Fibroblast of pulmonary artery (primary cell): Measurements from ENCODE around the gene ERICH6B.

ENCODE experiments used
- DNase-seq: peaks from one replicate; pipeline ENCODE4 v3.0.0-alpha.2; 2010; ENCODE audit warnings: low read depth
- H3K4me3 ChIP-seq: replicated peaks from 2 replicates; pipeline ENCODE4 v1.5.1; 2011; ENCODE audit warnings: low read depth, mild to moderate bottlenecking, control low read depth, low read length, moderate library complexity
- TF ChIP-seq, protein P1 (sequence below): IDR thresholded peaks from 2 replicates; pipeline ENCODE4 v1.5.1; 2011; ENCODE audit warnings: mild to moderate bottlenecking, control low read depth, low read length, inconsistent platforms; ENCODE audit errors: missing control alignments

The ERICH6B gene

DNA sequence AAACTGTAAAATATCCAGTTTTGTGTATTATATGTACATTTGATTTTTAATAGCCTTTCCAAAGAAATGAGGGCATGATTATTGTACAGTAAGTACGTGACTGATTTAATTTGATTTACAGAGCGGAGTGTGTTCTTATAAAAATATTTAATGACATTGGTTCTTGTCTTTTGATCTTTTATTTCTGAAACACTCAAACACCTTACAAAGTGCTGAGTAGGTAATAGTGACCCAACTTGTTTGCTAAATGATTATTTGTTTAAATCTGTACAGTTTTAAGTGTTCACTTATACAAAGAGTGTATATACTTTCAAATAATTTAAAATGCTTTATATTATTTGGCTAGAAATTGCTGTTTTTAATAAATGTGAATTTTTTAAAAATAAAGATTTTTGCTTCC lies 79.3 kb downstream of the ERICH6B start:
- no peak for DNase-seq
- TF ChIP-seq, protein P1, sequence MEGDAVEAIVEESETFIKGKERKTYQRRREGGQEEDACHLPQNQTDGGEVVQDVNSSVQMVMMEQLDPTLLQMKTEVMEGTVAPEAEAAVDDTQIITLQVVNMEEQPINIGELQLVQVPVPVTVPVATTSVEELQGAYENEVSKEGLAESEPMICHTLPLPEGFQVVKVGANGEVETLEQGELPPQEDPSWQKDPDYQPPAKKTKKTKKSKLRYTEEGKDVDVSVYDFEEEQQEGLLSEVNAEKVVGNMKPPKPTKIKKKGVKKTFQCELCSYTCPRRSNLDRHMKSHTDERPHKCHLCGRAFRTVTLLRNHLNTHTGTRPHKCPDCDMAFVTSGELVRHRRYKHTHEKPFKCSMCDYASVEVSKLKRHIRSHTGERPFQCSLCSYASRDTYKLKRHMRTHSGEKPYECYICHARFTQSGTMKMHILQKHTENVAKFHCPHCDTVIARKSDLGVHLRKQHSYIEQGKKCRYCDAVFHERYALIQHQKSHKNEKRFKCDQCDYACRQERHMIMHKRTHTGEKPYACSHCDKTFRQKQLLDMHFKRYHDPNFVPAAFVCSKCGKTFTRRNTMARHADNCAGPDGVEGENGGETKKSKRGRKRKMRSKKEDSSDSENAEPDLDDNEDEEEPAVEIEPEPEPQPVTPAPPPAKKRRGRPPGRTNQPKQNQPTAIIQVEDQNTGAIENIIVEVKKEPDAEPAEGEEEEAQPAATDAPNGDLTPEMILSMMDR, result no peak
- no peak overlapping the region for H3K4me3 ChIP-seq

DNA sequence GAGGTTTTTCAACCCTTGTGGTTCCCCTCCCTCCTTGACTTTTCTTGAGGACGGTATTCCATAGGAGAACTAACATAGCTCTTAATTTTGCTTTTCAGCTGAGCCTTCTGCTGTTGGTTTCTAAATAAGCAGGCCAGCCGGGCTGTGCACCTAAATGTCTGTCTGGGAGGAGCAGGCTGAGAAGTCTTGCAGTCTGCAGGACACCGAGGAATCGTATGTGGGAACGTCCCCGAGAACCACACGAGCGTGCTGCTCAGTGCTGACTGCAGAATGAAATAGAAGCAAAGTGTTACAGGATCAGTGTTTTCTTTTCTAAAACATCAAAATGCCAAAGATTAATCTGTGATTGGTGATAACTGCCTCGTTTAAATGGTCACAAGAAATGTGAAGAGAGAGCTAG lies 80.9 kb downstream of the ERICH6B start:
- H3K4me3 ChIP-seq, result no peak overlapping the region
- TF ChIP-seq, protein P1, result no peak
- no peak for DNase-seq

DNA sequence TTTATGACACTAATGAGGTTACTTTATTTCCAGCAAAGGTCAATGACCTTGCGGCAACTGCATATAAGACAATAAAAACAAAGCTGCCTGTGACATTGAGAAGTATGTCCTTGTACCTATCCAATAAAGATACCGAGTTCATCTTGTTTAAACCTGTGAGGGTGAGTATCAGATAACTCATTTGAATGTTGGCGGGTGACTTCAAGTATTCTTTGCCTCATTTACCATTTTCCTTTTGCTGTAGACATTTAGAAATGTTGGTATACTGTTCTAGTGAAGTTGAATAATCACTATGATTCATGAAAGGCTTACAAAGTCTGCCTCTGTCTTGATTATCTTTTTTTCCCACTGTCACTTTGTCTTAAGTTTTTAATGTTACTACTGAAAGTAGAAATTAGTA lies 85.8 kb downstream of the ERICH6B start:
- no peak for DNase-seq
- TF ChIP-seq, protein P1, result no peak
- no peak overlapping the region for H3K4me3 ChIP-seq

DNA sequence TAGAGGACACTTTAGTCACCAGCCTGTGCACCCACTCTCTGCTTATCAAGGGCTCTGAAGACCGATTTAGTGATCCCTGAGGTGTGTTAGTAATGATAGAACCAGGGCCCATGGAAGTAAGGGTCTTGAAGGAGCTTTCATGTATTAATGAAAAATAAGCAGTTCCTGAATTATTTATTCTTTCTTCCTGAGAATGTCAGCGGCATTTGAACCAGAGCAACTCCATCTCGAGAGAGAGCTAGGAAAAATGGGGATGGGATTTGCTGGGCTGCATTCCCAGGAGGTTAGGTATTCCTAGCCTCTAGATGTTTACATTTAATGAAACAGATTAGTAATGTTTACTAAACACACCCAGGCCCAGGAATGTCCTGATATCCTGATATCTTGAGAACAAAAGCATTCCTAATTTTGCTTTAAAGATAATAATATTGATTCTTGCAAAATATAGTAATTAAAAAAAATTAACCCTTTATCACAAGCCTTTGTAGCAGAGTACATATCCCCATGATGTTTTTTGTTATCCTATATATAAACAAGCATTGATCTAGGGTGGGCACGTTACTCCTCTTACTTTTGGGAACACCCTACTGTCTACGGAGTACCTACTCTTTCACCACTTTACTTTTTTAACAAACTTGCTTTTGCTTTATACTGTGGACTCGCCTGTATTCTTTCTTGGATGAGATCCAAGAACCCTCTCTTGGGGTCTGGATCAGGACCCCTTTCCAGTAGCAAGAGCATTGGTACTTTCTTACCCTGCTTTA lies 87.7 kb downstream of the ERICH6B start:
- no peak overlapping the region for H3K4me3 ChIP-seq
- DNase-seq, result no peak
- TF ChIP-seq, protein P1, result no peak

DNA sequence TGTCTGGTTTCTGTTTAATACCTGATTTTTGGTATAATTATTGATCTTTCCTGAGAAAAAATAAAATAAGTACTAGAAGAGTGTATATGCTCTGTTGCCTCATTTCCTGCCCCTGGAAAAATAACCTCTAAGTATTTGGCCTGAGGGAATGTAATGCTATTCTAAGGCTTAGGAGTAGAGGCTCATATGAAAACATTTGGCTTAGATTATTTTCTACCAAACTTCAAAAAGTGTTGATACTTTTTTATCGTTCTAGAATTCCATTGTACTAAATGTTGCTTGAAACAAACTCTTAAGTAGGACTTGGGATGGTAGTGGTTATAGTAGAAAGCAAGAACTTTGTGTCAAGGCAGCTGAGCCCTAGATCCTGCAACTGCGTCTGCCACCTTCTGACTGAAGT lies 93.0 kb downstream of the ERICH6B start:
- no peak for DNase-seq
- no peak overlapping the region for H3K4me3 ChIP-seq
- TF ChIP-seq, protein P1, result no peak

DNA sequence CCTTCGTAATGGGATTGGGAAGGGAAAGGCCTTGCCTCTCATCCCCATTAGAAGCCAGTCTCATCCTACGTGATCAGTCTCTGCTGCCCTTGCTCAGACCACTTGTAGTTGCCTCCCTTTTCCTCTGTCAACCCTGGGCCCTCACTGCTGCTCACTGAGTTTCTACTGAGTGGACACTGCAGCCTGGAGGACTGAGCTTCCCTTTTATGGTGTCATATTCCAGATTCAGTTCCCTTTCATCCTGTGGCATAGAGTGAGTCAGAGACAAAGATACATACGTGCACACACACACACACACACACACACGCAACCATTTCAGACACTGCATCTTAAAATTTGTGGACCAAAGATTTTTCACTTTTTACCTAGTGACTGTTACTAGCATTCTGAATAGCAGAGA lies 94.2 kb downstream of the ERICH6B start:
- H3K4me3 ChIP-seq, result no peak overlapping the region
- peak; percentile 35 for DNase-seq
- TF ChIP-seq, protein P1, result no peak

DNA sequence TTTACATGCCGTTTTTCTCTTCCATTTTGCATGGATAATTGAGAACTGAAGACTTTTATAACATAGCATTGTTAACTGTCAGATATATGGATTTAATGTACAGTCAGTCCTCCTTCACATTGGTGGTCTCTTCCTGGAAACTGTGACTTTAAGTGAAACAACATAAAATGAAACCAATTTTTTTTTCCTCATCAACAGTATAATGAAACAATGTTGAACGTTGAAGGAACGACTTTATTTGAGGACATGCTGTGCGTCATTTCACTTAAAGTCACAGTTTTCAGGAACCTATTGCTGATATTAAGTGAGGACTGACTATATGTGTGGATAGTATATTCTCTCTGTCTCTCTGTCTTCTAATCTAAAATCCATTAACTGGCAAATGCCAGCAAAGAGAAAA lies 96.0 kb downstream of the ERICH6B start:
- TF ChIP-seq, protein P1, result no peak
- no peak for DNase-seq
- no peak overlapping the region for H3K4me3 ChIP-seq
